Skeletal muscle tissue (tissue), 4 donors: ENCODE measurements around the gene CACNA2D4. TPM values are rescaled to one million over a fixed set of nuclear protein-coding genes. Genes with fewer than 3 reads are reported as not detected.

ENCODE experiments used
- H3K27ac ChIP-seq: one replicate; pipeline ENCODE4 v1.7.0; 2013; ENCODE audit warnings: mild to moderate bottlenecking, low read depth, low read length, inconsistent platforms
- H3K27me3 ChIP-seq, 3 donors: one replicate each; pipeline ENCODE4 v1.7.0; 2013; ENCODE audit warnings: low read length in 3 of 3; ENCODE audit not compliant: control insufficient read depth in 3 of 3, insufficient read depth in 3 of 3
- H3K36me3 ChIP-seq, 3 donors: one replicate each; pipeline ENCODE4 v1.7.0; 2013; ENCODE audit warnings: low read length in 3 of 3; ENCODE audit not compliant: control insufficient read depth in 3 of 3, insufficient read depth in 3 of 3
- H3K4me1 ChIP-seq, 3 donors: one replicate each; pipeline ENCODE4 v1.7.0; 2013; ENCODE audit warnings: low read length in 3 of 3, mild to moderate bottlenecking in 3 of 3; ENCODE audit not compliant: control insufficient read depth in 3 of 3, insufficient read depth in 3 of 3
- H3K4me3 ChIP-seq, 3 donors: one replicate each; pipeline ENCODE4 v1.7.0; 2013; ENCODE audit warnings: low read length in 3 of 3
- H3K9ac ChIP-seq, 3 donors: one replicate each; pipeline ENCODE4 v1.7.0; 2013; ENCODE audit warnings: low read length in 3 of 3, mild to moderate bottlenecking in 3 of 3, moderate library complexity in 2 of 3, low read depth in 1 of 3
- H3K9me3 ChIP-seq, 3 donors: one replicate each; pipeline ENCODE4 v1.7.0; 2013; ENCODE audit warnings: low read length in 3 of 3; ENCODE audit not compliant: control insufficient read depth in 3 of 3
- total RNA-seq: library from RNA; depleted of rRNA; stranded (reverse); fragments of >200 nt; gene quantifications from one replicate; pipeline ENCODE4 v1.2.3, GENCODE V29; 2014
- donor health status: Osteomylitis.

Gene CACNA2D4
- total RNA-seq, 1 donor from 2014 or later: 0.52 TPM

DNA sequence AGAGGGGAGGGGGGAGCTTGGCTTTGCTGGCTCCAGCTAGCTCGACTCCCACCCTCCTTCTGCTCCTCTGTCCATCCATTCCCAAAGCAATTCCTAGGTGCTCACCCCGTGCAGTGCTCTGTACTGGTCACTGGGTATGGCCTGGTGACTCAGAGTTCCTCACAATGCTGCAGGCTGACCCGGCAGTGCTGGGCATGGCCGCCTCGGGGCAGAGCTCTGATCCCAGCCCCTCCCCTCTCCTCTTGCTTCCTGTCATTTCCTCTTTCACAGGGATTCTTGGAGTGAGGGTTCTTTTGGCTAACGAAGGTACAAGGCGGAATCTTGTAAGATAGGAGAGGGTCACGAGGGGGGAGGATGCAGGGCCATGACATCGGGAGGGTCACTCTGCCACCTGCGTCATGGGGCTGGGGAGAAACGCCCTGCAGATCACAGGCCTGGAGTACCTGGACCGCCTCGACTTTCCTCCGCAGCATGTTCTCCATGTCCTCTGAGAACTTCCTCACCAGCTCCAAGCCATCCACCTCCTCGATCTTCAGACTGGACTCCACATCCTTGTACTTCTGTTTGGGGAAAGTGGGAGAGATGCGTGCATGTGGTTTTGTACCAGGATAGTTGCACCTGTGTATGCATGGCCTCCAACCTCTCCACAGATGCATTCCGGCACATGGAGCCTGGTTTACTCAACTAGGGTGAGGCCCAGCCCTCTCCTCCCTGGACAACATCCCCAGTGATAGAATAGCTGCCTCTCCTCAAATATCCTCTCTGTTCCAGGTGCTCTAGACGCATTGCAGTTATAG is 5.7 kb downstream of the CACNA2D4 start:
- Histone ChIP-seq H3K4me3 (no peak overlapping the region), H3K4me1 (peaks cover 22 to 40% (median 28%) of the 10 kb centered on the region in 3 donors), H3K27me3 (peaks cover 0 to 7% (median 0%) of the 10 kb centered on the region in 3 donors)

DNA sequence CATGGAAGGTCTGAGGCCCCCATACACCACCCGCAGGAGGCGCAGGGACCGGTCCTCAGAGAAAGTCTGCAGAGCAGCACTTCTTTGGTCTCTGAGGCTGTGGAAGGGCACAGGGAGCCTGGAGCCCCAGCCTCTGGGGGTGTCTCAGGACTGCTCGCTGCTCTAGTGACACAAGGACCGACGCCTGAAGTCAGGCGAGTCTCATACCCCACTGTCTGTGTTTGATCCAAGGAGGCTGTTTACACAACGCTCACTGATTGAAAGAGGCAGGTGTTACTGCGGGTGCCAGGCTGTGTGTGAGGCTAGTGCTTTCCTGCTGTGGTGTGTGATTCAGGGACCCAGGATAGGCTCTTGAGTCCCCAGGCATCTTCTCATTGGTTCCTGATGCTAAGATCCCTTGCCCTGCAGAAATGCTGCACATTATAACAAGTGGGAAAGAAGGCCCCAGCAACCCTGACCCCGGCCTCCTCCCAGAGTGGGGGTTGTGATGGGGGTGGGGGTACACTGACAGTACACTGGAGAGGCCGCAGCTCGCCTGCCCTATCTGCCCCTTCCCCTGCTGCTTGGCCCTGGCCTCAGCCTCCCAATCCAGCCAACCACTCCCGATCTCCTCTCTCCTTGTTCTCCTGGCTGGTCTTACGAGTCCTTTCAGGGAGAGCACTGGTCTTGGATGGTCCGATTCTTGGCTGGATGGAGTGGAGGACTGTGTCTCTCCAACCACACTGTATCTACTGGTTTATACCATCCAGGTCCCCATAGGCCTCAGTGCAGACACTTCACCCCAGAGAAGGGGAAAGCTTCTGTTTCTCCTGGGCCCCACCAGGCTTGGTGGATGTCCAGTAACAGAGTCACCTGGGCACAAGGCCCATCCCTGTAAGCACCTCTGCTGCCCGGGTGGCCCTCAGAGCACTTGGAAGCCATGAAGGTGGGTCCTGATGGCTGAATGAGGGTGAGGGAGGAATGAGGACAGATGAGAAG is 6.6 kb downstream of the CACNA2D4 start:
- peak overlapping the region in 2 of 3 donors; percentile 21 to 41 for H3K4me3 ChIP-seq
- peak overlapping the region; percentile 63 to 83 (median 64) for H3K9ac ChIP-seq
- H3K4me1 ChIP-seq: peaks cover 23 to 40% (median 28%) of the 10 kb centered on the region in 3 donors
- no peaks in the 10 kb centered on the region for H3K9me3 ChIP-seq
- peaks cover 0 to 7% (median 0%) of the 10 kb centered on the region in 3 donors for H3K27me3 ChIP-seq
- H3K36me3 ChIP-seq: no peaks in the 10 kb centered on the region
- H3K27ac ChIP-seq: peak overlapping the region; percentile 74

More for the DNA sequence above, 5.7 kb downstream of the CACNA2D4 start:
- Histone ChIP-seq H3K27ac (peak overlapping the region; percentile 74), H3K9me3 (no peaks in the 10 kb centered on the region), H3K9ac (no peak overlapping the region), H3K36me3 (no peaks in the 10 kb centered on the region)

DNA sequence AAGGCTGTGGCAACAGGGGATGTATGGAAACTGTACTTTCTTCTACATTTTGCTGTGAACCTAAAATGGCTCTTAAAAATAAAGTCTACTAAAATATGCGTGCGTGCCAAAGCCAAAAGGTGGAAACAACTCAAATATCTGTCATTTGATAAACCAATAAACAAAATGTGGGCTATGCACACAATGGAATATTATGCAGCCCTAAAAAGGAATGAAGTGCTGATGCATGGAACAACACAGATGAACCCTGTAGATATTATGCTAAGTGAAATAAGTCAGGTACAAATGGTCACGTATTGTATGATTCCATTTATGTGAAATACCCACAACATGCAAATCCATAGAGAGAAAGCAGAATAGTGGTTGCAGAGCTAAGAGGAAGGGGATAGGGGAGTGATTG is 8.0 kb downstream of the CACNA2D4 start:
- H3K27me3 ChIP-seq: peaks cover 0 to 7% (median 0%) of the 10 kb centered on the region in 3 donors
- no peak overlapping the region for H3K27ac ChIP-seq
- no peak overlapping the region for H3K9ac ChIP-seq
- no peaks in the 10 kb centered on the region for H3K9me3 ChIP-seq
- no peaks in the 10 kb centered on the region for H3K36me3 ChIP-seq
- peaks cover 21 to 38% (median 32%) of the 10 kb centered on the region in 3 donors for H3K4me1 ChIP-seq
- H3K4me3 ChIP-seq: no peak overlapping the region

DNA sequence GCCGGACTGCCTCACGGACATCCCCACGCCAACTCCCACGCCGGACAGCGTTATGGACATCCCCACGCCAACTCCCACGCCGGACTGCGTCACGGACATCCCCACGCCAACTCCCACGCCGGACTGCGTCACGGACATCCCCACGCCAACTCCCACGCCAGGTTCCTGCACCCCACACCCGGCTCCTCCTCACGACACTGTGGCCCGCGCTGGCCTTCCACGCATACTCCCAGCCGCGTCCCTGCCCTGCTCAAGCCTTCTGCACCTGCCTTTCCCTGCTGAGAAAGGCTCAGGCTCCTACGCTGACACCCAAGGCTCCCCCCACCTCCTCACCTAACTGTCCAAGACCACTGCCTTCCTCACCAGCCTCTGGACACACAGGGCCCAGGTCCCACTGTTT is 9.7 kb downstream of the CACNA2D4 start:
- peaks cover 0 to 7% (median 0%) of the 10 kb centered on the region in 3 donors for H3K27me3 ChIP-seq
- no peak overlapping the region for H3K27ac ChIP-seq

DNA sequence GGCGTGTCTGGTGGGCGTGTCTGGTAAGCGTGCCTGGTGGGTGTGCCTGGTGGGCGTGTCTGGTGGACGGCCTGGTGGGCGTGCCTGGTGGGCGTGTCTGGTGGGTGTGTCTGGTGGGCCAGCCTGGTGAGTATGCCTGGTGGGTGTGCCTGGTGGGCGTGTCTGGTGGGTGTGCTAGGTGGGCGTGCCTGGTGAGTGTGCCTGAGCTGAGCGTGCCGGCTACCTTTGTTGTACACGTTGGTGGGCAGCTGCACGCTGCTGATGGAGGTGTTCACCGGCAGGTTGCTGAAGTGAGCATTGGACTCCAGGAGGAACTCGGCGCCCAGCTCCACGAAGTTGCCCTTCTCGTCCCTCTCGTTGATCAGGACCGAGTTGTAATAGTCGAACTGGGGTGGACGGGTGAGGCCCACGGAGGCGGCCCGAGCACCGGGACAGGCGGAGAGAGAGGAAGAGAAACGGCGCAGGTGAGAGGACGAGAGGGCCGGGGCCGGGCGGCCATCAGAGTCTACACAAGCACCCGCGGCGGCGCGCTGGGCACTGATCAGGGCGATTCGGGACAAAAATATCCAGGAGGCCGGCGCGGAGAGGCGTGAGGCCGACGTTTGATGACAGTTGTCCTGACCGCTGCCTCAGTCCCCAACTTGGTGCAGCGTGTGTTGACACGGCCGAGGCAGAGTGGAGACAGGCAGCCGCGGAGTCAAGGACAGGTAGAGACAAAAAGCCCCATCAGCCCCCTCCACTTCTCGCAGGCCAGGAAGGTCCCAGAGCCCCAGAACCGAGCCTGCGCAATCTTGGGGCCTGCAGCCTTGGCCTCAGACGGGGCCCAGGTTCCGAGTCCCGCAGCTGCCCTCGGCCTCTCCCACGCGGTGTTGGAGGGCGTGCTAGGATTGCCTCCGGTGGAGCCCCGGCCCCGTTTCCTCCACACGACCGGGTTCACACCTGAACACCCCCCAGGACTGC is 10.5 kb downstream of the CACNA2D4 start:
- Histone ChIP-seq H3K9ac (no peak overlapping the region), H3K4me1 (peaks cover 21 to 33% (median 32%) of the 10 kb centered on the region in 3 donors), H3K4me3 (no peak overlapping the region), H3K36me3 (no peaks in the 10 kb centered on the region), H3K27me3 (peaks cover 0 to 7% (median 0%) of the 10 kb centered on the region in 3 donors), H3K9me3 (peaks cover 0 to 4% (median 2%) of the 10 kb centered on the region in 3 donors), H3K27ac (no peak overlapping the region)

More for the DNA sequence above, 9.7 kb downstream of the CACNA2D4 start:
- Histone ChIP-seq H3K4me3 (no peak overlapping the region), H3K4me1 (peaks cover 21 to 38% (median 32%) of the 10 kb centered on the region in 3 donors), H3K36me3 (no peaks in the 10 kb centered on the region), H3K9me3 (peaks cover 0 to 4% (median 2%) of the 10 kb centered on the region in 3 donors), H3K9ac (no peak overlapping the region)

DNA sequence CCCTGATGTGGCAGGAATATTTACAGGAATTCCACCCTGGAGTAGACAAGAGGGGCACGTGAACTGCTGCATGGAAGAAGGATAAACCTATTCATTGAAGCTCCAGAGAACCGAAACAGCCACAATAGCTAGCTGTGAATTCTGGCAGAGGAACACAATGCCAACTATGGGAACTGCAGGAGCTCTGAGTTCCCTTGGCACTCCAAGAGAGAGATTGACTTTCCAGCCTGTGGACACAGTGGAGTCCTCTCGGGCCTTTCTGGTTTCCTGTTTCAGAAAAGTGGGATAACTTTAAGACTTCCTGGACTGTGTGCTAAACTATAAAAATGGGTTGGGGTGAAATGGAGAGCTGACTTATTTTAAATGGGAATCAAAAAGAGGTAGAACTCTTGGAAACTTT is 11.9 kb downstream of the CACNA2D4 start:
- no peak overlapping the region for H3K9ac ChIP-seq
- H3K9me3 ChIP-seq: peaks cover 0 to 4% (median 2%) of the 10 kb centered on the region in 3 donors
- no peaks in the 10 kb centered on the region for H3K36me3 ChIP-seq
- H3K27ac ChIP-seq: no peak overlapping the region
- H3K4me1 ChIP-seq: peaks cover 11 to 19% (median 19%) of the 10 kb centered on the region in 3 donors
- H3K4me3 ChIP-seq: no peak overlapping the region
- peaks cover 0 to 7% (median 0%) of the 10 kb centered on the region in 3 donors for H3K27me3 ChIP-seq

DNA sequence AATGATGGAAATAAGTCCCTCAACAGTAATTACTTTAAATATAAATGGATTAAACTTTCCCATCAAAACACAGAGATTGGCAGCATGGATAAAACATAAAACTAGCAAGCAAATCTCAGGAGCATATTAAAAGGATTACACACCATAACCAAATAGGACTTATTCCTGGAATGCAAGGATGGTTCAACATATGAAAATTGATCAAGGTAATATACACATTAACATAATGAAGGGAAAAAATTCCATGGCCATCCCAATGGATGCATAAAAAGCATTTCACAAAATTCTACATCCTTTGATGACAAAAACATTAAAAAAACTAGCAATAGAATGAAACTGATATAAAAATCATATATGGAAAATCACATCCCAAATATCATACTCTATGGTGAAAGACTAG is 13.6 kb downstream of the CACNA2D4 start:
- no peak overlapping the region for H3K9ac ChIP-seq
- peaks cover 0 to 4% (median 2%) of the 10 kb centered on the region in 3 donors for H3K9me3 ChIP-seq
- no peaks in the 10 kb centered on the region for H3K36me3 ChIP-seq
- peaks cover 6 to 14% (median 14%) of the 10 kb centered on the region in 3 donors for H3K4me1 ChIP-seq
- H3K27ac ChIP-seq: no peak overlapping the region
- no peak overlapping the region for H3K4me3 ChIP-seq
- H3K27me3 ChIP-seq: peaks cover 0 to 7% (median 0%) of the 10 kb centered on the region in 3 donors

DNA sequence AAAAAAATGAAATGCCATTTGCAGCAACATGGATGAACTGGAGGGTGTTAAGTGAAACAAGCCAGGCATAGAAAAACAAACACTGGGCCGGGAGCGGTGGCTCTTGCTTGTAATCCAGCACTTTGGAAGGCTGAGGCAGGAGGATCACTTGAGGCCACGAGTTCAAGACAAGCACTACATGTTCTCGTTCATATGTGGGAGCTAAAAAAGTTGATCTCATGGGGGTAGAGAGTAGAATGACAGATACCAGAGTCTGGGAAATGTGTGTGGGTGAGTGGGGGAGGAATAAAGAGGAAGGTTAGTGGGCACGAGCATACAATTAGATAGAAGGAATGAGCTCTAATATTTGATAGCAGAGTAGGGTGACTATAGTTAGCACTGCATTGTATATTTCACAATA is 21.5 kb downstream of the CACNA2D4 start:
- no peak overlapping the region for H3K4me3 ChIP-seq
- H3K9me3 ChIP-seq: peaks cover 0 to 7% (median 0%) of the 10 kb centered on the region in 3 donors
- no peak overlapping the region for H3K9ac ChIP-seq
- H3K4me1 ChIP-seq: no peaks in the 10 kb centered on the region
- H3K27me3 ChIP-seq: no peaks in the 10 kb centered on the region
- H3K27ac ChIP-seq: no peak overlapping the region
- no peaks in the 10 kb centered on the region for H3K36me3 ChIP-seq

DNA sequence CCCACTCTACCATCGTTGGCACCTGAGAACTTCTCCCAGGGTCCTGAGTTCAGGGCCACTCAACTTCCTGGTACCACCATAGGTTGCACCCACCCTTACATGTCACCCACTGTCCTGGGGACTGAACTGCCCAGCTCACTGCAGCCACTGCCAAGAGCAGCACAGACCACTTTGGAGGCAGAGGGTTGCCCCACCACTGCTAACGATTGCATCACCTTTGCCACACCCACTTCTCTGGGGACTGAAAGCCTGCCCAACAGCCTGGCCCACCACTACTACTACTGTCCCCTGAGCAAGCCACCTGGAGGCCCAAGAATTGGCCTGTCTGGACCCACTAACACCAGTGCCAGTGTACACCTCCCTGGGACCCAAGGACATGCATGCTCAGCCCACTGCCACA is 27.6 kb downstream of the CACNA2D4 start:
- H3K27ac ChIP-seq: no peak overlapping the region
- no peak overlapping the region for H3K4me3 ChIP-seq
- H3K27me3 ChIP-seq: peaks cover 0 to 5% (median 0%) of the 10 kb centered on the region in 3 donors
- H3K9me3 ChIP-seq: peaks cover 0 to 9% (median 4%) of the 10 kb centered on the region in 3 donors
- no peaks in the 10 kb centered on the region for H3K36me3 ChIP-seq
- H3K4me1 ChIP-seq: no peaks in the 10 kb centered on the region
- H3K9ac ChIP-seq: no peak overlapping the region
